ENCODE results near the gene BRMS1. TPM values are rescaled to one million over a fixed set of nuclear protein-coding genes. Genes with fewer than 3 reads are reported as not detected.

BRMS1 gene
- polyA plus RNA-seq (2013): 39.3 and 39.5 TPM in 2 replicates

- no CpG with 5 or more reads among the region's 59 CpGs for WGBS (ENCODE audit: extremely low coverage, insufficient coverage, insufficient read length)
- peak within 1 kb of the TSS; percentile 55 for H2BK120ac ChIP-seq (ENCODE audit: insufficient read depth, low read length, poor library complexity)
These were observed at the start of gene BRMS1 for GRCh38 chr11:66344550-66345315. BRMS1 (minus strand) TSS chr11:66345104; CDS start chr11:66342234, 2,870 bp downstream.

GRCh38 chr11:66393954-66394353 is 49.0 kb upstream of the BRMS1 start:
- DNase-seq: no peak
- no CpG with 5 or more reads among the region's 3 CpGs for WGBS (ENCODE audit: extremely low coverage, insufficient coverage, insufficient read length)
- no peak overlapping the region for H3K9ac ChIP-seq (ENCODE audit: low read length)
- no peak overlapping the region for H3K23ac ChIP-seq (ENCODE audit: low read length)
- no peak overlapping the region for H3K14ac ChIP-seq (ENCODE audit: low read length)
- H3K9me3 ChIP-seq (ENCODE audit: insufficient read depth, low read depth, low read length): no peaks in the 10 kb centered on the region
- H2BK5ac ChIP-seq (ENCODE audit: low read depth, low read length, poor library complexity): no peak overlapping the region
- no peak overlapping the region for H3K18ac ChIP-seq (ENCODE audit: low read length)
- no peak overlapping the region for H4K91ac ChIP-seq (ENCODE audit: low read depth, low read length)
- H3K4me2 ChIP-seq (ENCODE audit: low read length): no peak overlapping the region
- no peaks in the 10 kb centered on the region for H3K4me1 ChIP-seq (ENCODE audit: control insufficient read depth in 1 of 2, insufficient read depth in 2 of 2, low read length in 2 of 2)
- no peak overlapping the region for H4K12ac ChIP-seq (ENCODE audit: low read depth, low read length)
- H2AFZ ChIP-seq (ENCODE audit: insufficient read depth, low read length, poor library complexity): no peak overlapping the region
- H3K79me1 ChIP-seq (ENCODE audit: low read length): no peaks in the 10 kb centered on the region
- H3K27ac ChIP-seq (ENCODE audit: low read depth, low read length): no peak overlapping the region
- H3K4ac ChIP-seq (ENCODE audit: low read depth, low read length): no peak overlapping the region
- no peak overlapping the region for H3K4me3 ChIP-seq (ENCODE audit: low read depth, low read length)
- H3K36me3 ChIP-seq (ENCODE audit: control insufficient read depth in 1 of 2, insufficient read depth in 2 of 2, low read length in 2 of 2): no peaks in the 10 kb centered on the region
- H3K27me3 ChIP-seq (ENCODE audit: insufficient read depth, low read length): no peaks in the 10 kb centered on the region
- H2AK5ac ChIP-seq (ENCODE audit: low read length): no peak overlapping the region
- H4K8ac ChIP-seq (ENCODE audit: low read depth, low read length): no peak overlapping the region
- no peak overlapping the region for H2BK12ac ChIP-seq (ENCODE audit: low read length)
- no peaks in the 10 kb centered on the region for H3K79me2 ChIP-seq (ENCODE audit: control insufficient read depth, insufficient read depth, low read length, poor library complexity)
- H2BK120ac ChIP-seq (ENCODE audit: insufficient read depth, low read length, poor library complexity): no peak overlapping the region

More at GRCh38 chr11:66344550-66345315, at the start of gene BRMS1:
- Histone ChIP-seq H4K12ac (ENCODE audit: low read depth, low read length) (peak within 1 kb of the TSS; percentile 54), H2BK5ac (ENCODE audit: low read depth, low read length, poor library complexity) (peak within 1 kb of the TSS; percentile 18), H4K8ac (ENCODE audit: low read depth, low read length) (peak within 1 kb of the TSS; percentile 92), H2BK12ac (ENCODE audit: low read length) (no peak within 1 kb of the TSS), H3K9me3 (ENCODE audit: insufficient read depth, low read depth, low read length) (peaks cover 4% of the 10 kb centered on the region), H3K4me1 (ENCODE audit: control insufficient read depth in 1 of 2, insufficient read depth in 2 of 2, low read length in 2 of 2) (peaks cover 9 to 12% of the 10 kb centered on the region in 2 experiments), H3K79me2 (ENCODE audit: control insufficient read depth, insufficient read depth, low read length, poor library complexity) (peaks cover 10% of the 10 kb centered on the region), H4K91ac (ENCODE audit: low read depth, low read length) (peak within 1 kb of the TSS; percentile 52), H3K14ac (ENCODE audit: low read length) (peak within 1 kb of the TSS; percentile 62), H3K79me1 (ENCODE audit: low read length) (peaks cover 11% of the 10 kb centered on the region), H2AK5ac (ENCODE audit: low read length) (peak within 1 kb of the TSS; percentile 71), H3K9ac (ENCODE audit: low read length) (peak within 1 kb of the TSS; percentile 95), H3K4me3 (ENCODE audit: low read depth, low read length) (peak within 1 kb of the TSS; percentile 98), H3K27ac (ENCODE audit: low read depth, low read length) (no peak within 1 kb of the TSS), H3K36me3 (ENCODE audit: control insufficient read depth in 1 of 2, insufficient read depth in 2 of 2, low read length in 2 of 2) (peaks cover 26% of the 10 kb centered on the region in 2 experiments), H3K23ac (ENCODE audit: low read length) (no peak within 1 kb of the TSS), H3K4ac (ENCODE audit: low read depth, low read length) (peak within 1 kb of the TSS; percentile 76), H3K18ac (ENCODE audit: low read length) (peak within 1 kb of the TSS; percentile 58), H3K27me3 (ENCODE audit: insufficient read depth, low read length) (no peaks in the 10 kb centered on the region), H2AFZ (ENCODE audit: insufficient read depth, low read length, poor library complexity) (peak within 1 kb of the TSS; percentile 76), H3K4me2 (ENCODE audit: low read length) (peak within 1 kb of the TSS; percentile 96)
- DNase-seq: peak; percentile 97 to 98

- no peak overlapping the region for H2BK5ac ChIP-seq (ENCODE audit: low read depth, low read length, poor library complexity)
- no peaks in the 10 kb centered on the region for H3K79me1 ChIP-seq (ENCODE audit: low read length)
- H3K18ac ChIP-seq (ENCODE audit: low read length): no peak overlapping the region
- H4K12ac ChIP-seq (ENCODE audit: low read depth, low read length): no peak overlapping the region
- no peak overlapping the region for H2BK120ac ChIP-seq (ENCODE audit: insufficient read depth, low read length, poor library complexity)
- no peak overlapping the region for H3K23ac ChIP-seq (ENCODE audit: low read length)
- H3K14ac ChIP-seq (ENCODE audit: low read length): no peak overlapping the region
- H3K9me3 ChIP-seq (ENCODE audit: insufficient read depth, low read depth, low read length): no peaks in the 10 kb centered on the region
- H2AFZ ChIP-seq (ENCODE audit: insufficient read depth, low read length, poor library complexity): no peak overlapping the region
- no peak overlapping the region for H4K91ac ChIP-seq (ENCODE audit: low read depth, low read length)
- H3K9ac ChIP-seq (ENCODE audit: low read length): no peak overlapping the region
- no peaks in the 10 kb centered on the region for H3K27me3 ChIP-seq (ENCODE audit: insufficient read depth, low read length)
- no peak overlapping the region for H3K4me3 ChIP-seq (ENCODE audit: low read depth, low read length)
- no peaks in the 10 kb centered on the region for H3K36me3 ChIP-seq (ENCODE audit: control insufficient read depth in 1 of 2, insufficient read depth in 2 of 2, low read length in 2 of 2)
- no peak overlapping the region for H2AK5ac ChIP-seq (ENCODE audit: low read length)
- WGBS (ENCODE audit: extremely low coverage, insufficient coverage, insufficient read length): no CpG with 5 or more reads among the region's 6 CpGs
- H3K4ac ChIP-seq (ENCODE audit: low read depth, low read length): no peak overlapping the region
- no peak overlapping the region for H2BK12ac ChIP-seq (ENCODE audit: low read length)
- H4K8ac ChIP-seq (ENCODE audit: low read depth, low read length): no peak overlapping the region
- H3K4me2 ChIP-seq (ENCODE audit: low read length): no peak overlapping the region
- no peak overlapping the region for H3K27ac ChIP-seq (ENCODE audit: low read depth, low read length)
- H3K79me2 ChIP-seq (ENCODE audit: control insufficient read depth, insufficient read depth, low read length, poor library complexity): no peaks in the 10 kb centered on the region
- no peaks in the 10 kb centered on the region for H3K4me1 ChIP-seq (ENCODE audit: control insufficient read depth in 1 of 2, insufficient read depth in 2 of 2, low read length in 2 of 2)
- no peak for DNase-seq
These were observed 46.4 kb upstream of the BRMS1 start for GRCh38 chr11:66391322-66391721.

- no peak overlapping the region for H2BK12ac ChIP-seq (ENCODE audit: low read length)
These were observed 44.0 kb upstream of the BRMS1 start for GRCh38 chr11:66388780-66389386.

More at GRCh38 chr11:66388780-66389386, 44.0 kb upstream of the BRMS1 start:
- H3K9me3 ChIP-seq (ENCODE audit: insufficient read depth, low read depth, low read length): no peaks in the 10 kb centered on the region
- no peak overlapping the region for H4K91ac ChIP-seq (ENCODE audit: low read depth, low read length)
- no peak overlapping the region for H4K8ac ChIP-seq (ENCODE audit: low read depth, low read length)
- H3K79me1 ChIP-seq (ENCODE audit: low read length): no peaks in the 10 kb centered on the region
- no peak overlapping the region for H2BK120ac ChIP-seq (ENCODE audit: insufficient read depth, low read length, poor library complexity)
- no peak overlapping the region for H3K18ac ChIP-seq (ENCODE audit: low read length)
- no peak overlapping the region for H3K27ac ChIP-seq (ENCODE audit: low read depth, low read length)
- WGBS (ENCODE audit: extremely low coverage, insufficient coverage, insufficient read length): no CpG with 5 or more reads among the region's 8 CpGs
- no peak overlapping the region for H4K12ac ChIP-seq (ENCODE audit: low read depth, low read length)
- no peak overlapping the region for H3K4me3 ChIP-seq (ENCODE audit: low read depth, low read length)
- H3K23ac ChIP-seq (ENCODE audit: low read length): no peak overlapping the region
- no peaks in the 10 kb centered on the region for H3K79me2 ChIP-seq (ENCODE audit: control insufficient read depth, insufficient read depth, low read length, poor library complexity)
- H2AFZ ChIP-seq (ENCODE audit: insufficient read depth, low read length, poor library complexity): no peak overlapping the region
- H3K14ac ChIP-seq (ENCODE audit: low read length): no peak overlapping the region
- no peak overlapping the region for H2BK5ac ChIP-seq (ENCODE audit: low read depth, low read length, poor library complexity)
- no peak overlapping the region for H3K4me2 ChIP-seq (ENCODE audit: low read length)
- H3K36me3 ChIP-seq (ENCODE audit: control insufficient read depth in 1 of 2, insufficient read depth in 2 of 2, low read length in 2 of 2): no peaks in the 10 kb centered on the region
- no peak overlapping the region for H3K9ac ChIP-seq (ENCODE audit: low read length)
- no peaks in the 10 kb centered on the region for H3K27me3 ChIP-seq (ENCODE audit: insufficient read depth, low read length)
- peak; percentile 95 to 97 for DNase-seq
- H3K4ac ChIP-seq (ENCODE audit: low read depth, low read length): no peak overlapping the region
- no peaks in the 10 kb centered on the region for H3K4me1 ChIP-seq (ENCODE audit: control insufficient read depth in 1 of 2, insufficient read depth in 2 of 2, low read length in 2 of 2)
- no peak overlapping the region for H2AK5ac ChIP-seq (ENCODE audit: low read length)

Measured in trophoblast cell (in vitro differentiated cells and primary cell).